Measurements from ENCODE around the gene FRMD4B. TPM values are rescaled to one million over a fixed set of nuclear protein-coding genes. Genes with fewer than 3 reads are reported as not detected.

Gene FRMD4B
- total and polyA plus RNA-seq, 9 donors: 4.2 to 42.0 (median 16.3) TPM

DNA sequence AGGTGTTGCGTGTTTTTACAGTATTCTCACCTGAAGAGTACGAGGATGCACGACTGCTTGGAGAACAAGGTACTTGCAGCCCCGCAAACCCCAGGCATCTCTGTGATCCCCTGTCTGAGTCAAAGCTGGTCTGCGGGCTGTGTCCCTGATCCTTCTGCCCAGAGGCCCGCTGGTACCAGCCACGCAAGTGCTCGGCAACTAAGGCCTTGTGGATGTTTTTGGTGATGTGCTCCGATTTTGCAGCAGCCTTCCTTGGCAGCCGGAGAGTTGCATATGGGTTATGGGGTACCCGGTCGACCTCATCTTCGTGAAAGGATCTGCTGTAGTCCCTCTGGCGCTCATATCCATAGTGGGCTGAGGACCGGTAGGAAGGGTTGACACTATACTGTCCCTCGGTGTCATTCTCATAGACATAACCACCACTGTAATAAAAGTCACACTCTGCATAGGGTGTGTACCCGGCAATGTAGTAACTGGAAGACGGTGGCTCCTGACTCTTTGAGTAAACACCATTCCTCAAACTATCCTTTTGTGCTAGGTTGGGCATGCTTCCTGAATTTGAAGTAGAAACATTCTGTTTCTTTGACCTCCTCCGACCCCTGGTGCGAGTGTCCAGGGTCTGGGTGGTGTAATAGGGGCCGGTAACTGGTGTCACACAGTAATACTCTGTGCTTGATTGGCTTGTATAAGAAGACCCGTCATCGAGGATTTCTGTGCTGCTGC is 204.9 kb downstream of the FRMD4B start:
- Histone ChIP-seq H3K4me1 (ENCODE audit: insufficient read depth) (no peaks in the 10 kb centered on the region), H3K9me3 (no peaks in the 10 kb centered on the region), H3K27me3 (no peaks in the 10 kb centered on the region), H3K4me3 (no peak overlapping the region), H3K36me3 (no peaks in the 10 kb centered on the region), H3K27ac (no peak overlapping the region)
- no peak for DNase-seq
- 89 to 90% (median 89%) methylated on average over 23 of the region's 23 CpGs for WGBS, 3 donors
- intact Hi-C loops (cut with DNase I): no loop called here
- TF ChIP-seq, protein P1, sequence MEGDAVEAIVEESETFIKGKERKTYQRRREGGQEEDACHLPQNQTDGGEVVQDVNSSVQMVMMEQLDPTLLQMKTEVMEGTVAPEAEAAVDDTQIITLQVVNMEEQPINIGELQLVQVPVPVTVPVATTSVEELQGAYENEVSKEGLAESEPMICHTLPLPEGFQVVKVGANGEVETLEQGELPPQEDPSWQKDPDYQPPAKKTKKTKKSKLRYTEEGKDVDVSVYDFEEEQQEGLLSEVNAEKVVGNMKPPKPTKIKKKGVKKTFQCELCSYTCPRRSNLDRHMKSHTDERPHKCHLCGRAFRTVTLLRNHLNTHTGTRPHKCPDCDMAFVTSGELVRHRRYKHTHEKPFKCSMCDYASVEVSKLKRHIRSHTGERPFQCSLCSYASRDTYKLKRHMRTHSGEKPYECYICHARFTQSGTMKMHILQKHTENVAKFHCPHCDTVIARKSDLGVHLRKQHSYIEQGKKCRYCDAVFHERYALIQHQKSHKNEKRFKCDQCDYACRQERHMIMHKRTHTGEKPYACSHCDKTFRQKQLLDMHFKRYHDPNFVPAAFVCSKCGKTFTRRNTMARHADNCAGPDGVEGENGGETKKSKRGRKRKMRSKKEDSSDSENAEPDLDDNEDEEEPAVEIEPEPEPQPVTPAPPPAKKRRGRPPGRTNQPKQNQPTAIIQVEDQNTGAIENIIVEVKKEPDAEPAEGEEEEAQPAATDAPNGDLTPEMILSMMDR (IDR thresholded peaks at IDR 0.05): no peak
- TF ChIP-seq POLR2A (IDR thresholded peaks at IDR 0.05) (no peak), EP300 (IDR thresholded peaks at IDR 0.05) (no peak)

DNA sequence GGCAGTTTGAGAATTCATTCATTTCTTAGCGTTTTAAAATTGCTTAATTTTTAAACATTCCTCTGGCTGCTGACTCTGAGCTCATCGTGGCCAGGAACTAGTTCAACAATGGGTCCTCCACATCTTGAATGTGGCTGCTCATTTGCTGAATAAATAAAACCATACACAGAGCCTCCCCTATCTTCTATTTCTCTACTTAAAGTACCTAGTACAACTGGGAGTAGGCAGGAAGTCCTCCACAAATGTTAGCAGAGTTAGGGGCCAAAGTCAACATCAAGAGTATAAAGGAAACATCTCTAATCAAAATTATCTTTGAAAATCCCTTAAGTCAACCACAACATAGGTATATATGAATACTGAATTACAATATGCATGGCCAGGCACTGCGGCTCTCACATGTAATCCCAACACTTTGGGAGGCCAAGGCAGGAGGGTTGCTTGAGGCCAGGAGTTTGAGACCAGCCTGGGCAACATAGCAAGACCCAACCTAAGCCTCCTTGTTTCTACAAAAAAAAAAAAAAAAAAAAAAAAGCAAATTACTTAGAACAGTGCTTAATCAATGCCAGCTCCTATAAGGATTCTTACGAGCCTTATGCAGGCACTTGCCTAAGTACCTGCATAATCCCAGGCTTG is 206.0 kb downstream of the FRMD4B start:
- intact Hi-C loops (cut with DNase I): no loop called here
- Histone ChIP-seq H3K4me1 (ENCODE audit: insufficient read depth) (no peaks in the 10 kb centered on the region), H3K36me3 (no peaks in the 10 kb centered on the region), H3K27ac (no peak overlapping the region), H3K27me3 (no peaks in the 10 kb centered on the region), H3K4me3 (no peak overlapping the region), H3K9me3 (no peaks in the 10 kb centered on the region)
- TF ChIP-seq POLR2A (IDR thresholded peaks at IDR 0.05): no peak
- TF ChIP-seq, protein P1 (IDR thresholded peaks at IDR 0.05): no peak
- TF ChIP-seq EP300 (IDR thresholded peaks at IDR 0.05): no peak
- 85 to 88% (median 85%) methylated on average over 4 of the region's 4 CpGs for WGBS, 3 donors
- no peak for DNase-seq

DNA sequence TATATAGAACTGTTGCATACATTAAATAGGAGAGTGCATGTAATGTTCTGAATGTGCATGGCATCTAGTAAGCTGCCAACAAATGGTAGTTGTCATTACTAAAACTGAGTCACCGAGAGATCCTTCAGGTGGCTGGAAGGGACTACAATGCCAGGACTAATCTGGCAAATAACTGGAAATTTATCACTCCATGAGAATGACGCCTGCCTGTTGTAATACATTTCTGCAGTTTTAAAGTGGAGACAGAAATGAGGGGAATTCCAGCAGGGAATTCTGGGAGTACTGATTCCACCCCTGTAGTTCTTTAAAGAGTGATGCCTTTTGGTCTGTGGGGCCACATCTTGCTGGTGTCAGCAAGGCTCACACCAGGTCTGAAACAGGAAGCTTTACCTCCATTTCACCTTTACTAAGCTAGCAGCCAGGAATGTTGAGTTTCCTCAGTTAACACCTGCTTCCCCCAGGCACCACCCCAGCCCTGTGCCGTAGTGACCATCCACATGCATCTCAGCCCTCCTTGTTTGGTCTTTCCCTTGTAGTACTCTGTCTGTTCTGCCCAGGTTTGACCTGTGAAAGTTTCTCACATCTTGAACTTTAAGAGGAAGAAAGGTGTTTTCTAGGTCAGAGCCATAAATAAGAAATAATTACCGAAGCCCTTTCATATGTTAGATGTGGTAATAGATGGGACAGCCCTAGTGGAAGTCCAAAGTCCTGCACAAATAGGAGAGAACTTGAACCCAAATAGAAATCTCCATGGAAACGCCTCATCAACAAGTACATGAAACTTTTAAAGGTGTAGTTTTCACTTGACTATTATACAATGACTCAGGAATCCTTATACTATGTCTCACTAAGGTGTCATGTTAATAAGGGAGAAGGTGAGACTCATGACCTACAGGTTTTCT is 206.8 kb downstream of the FRMD4B start:
- no peak overlapping the region for H3K4me3 ChIP-seq
- H3K36me3 ChIP-seq: no peaks in the 10 kb centered on the region
- no peak for DNase-seq
- 85 to 87% (median 86%) methylated on average over 5 of the region's 5 CpGs for WGBS, 3 donors
- no peaks in the 10 kb centered on the region for H3K4me1 ChIP-seq (ENCODE audit: insufficient read depth)
- no peaks in the 10 kb centered on the region for H3K27me3 ChIP-seq
- intact Hi-C loops (cut with DNase I): no loop called here
- TF ChIP-seq, protein P1 (IDR thresholded peaks at IDR 0.05): no peak
- TF ChIP-seq EP300 (IDR thresholded peaks at IDR 0.05) (no peak), POLR2A (IDR thresholded peaks at IDR 0.05) (no peak)
- H3K27ac ChIP-seq: no peak overlapping the region
- H3K9me3 ChIP-seq: no peaks in the 10 kb centered on the region

DNA sequence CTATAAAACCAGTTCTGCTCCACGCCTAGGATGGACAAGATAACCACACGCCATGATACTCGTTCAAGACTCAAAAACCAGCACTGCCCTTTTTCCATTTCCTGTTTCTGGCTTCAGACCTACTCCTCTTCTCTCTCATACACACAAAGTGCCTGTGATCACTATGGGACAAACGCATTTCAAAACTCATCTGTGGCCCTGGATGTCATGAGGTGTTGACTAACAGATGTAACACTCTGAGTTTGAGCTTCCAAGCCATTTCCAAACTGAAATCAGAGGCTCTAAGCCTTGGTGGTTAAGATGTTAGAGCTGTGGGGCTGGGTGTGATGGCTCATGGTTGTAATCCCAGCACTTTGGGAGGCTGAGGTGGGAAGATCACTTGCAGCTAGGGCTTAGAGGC is 207.8 kb downstream of the FRMD4B start:
- Histone ChIP-seq H3K4me1 (ENCODE audit: insufficient read depth) (no peaks in the 10 kb centered on the region), H3K9me3 (no peaks in the 10 kb centered on the region), H3K4me3 (no peak overlapping the region), H3K27me3 (no peaks in the 10 kb centered on the region), H3K27ac (no peak overlapping the region), H3K36me3 (no peaks in the 10 kb centered on the region)
- TF ChIP-seq EP300 (IDR thresholded peaks at IDR 0.05) (no peak), POLR2A (IDR thresholded peaks at IDR 0.05) (no peak)
- TF ChIP-seq, protein P1 (IDR thresholded peaks at IDR 0.05): no peak
- WGBS, 3 donors: 91 to 96% (median 95%) methylated on average over 4 of the region's 4 CpGs
- DNase-seq: no peak
- intact Hi-C loops (cut with DNase I): no loop called here

Measured in ovary (tissue), 9 donors.